Lung (tissue), 12 donors: ENCODE data around the gene FAM163B. TPM values are rescaled to one million over a fixed set of nuclear protein-coding genes. Genes with fewer than 3 reads are reported as not detected.

Source experiments
- ATAC-seq: fragments of 200-7000 bp; cut with Tn5 transposase; one replicate; pipeline ENCODE4 v1.9.1; 2020; ENCODE audit warnings: moderate number of reproducible peaks; ENCODE audit not compliant: insufficient read depth, low FRiP score
- DNase-seq, 3 donors: peaks; one replicate each; pipeline ENCODE4 v3.0.0-alpha.2; 2013 to 2017
- H3K27ac ChIP-seq, 2 donors: one replicate each; pipeline ENCODE4 v1.5.1; 2013; ENCODE audit warnings: mild to moderate bottlenecking in 2 of 2, moderate library complexity in 2 of 2, control low read depth in 1 of 2, inconsistent platforms in 1 of 2, low read depth in 1 of 2, low read length in 1 of 2
- H3K27me3 ChIP-seq, 3 donors: one replicate each; pipeline ENCODE4 v1.5.1; 2013; ENCODE audit warnings: low read length in 2 of 3; ENCODE audit not compliant: control insufficient read depth in 3 of 3, insufficient read depth in 3 of 3
- H3K36me3 ChIP-seq, 4 donors: one replicate each; pipeline ENCODE4 v1.5.1; 2013; ENCODE audit warnings: low read length in 4 of 4, mild to moderate bottlenecking in 1 of 4, moderate library complexity in 1 of 4; ENCODE audit not compliant: control insufficient read depth in 4 of 4, insufficient read depth in 4 of 4
- H3K4me1 ChIP-seq, 5 donors: one replicate each; pipeline ENCODE4 v1.5.1; 2013; ENCODE audit warnings: low read length in 5 of 5, mild to moderate bottlenecking in 2 of 5, moderate library complexity in 1 of 5; ENCODE audit not compliant: control insufficient read depth in 5 of 5, insufficient read depth in 5 of 5
- H3K4me3 ChIP-seq: one replicate; pipeline ENCODE4 v1.5.1; 2013; ENCODE audit warnings: mild to moderate bottlenecking, control low read depth, moderate library complexity
- H3K9ac ChIP-seq, 2 donors: one replicate each; pipeline ENCODE4 v1.5.1; 2013; ENCODE audit warnings: low read length in 2 of 2, control low read depth in 1 of 2; ENCODE audit not compliant: insufficient read depth in 1 of 2
- H3K9me3 ChIP-seq, 4 donors: one replicate each; pipeline ENCODE4 v1.5.1; 2013; ENCODE audit warnings: low read length in 3 of 4, mild to moderate bottlenecking in 1 of 4, moderate library complexity in 1 of 4; ENCODE audit not compliant: control insufficient read depth in 4 of 4, insufficient read depth in 3 of 4
- CTCF ChIP-seq: IDR thresholded peaks from 2 replicates; pipeline ENCODE4 v1.5.1; 2012; ENCODE audit warnings: mild to moderate bottlenecking; ENCODE audit errors: control extremely low read depth, extremely low read depth
- WGBS, 2 donors: extraction: QIAGEN DNeasy Blood & Tissue Kit; methylation state at CpG; one replicate each; pipeline ENCODE4 v1.1.7; 2013; 5-methylcytosine and 5-hydroxymethylcytosine counted together
- polyA plus RNA-seq, 2 donors: library from polyadenylated mRNA; stranded (reverse); fragments of 200-250 nt; gene quantifications; one replicate each; pipeline ENCODE4 v1.2.1, GENCODE V29; 2013
- total RNA-seq, 2 donors: library from RNA; depleted of rRNA in 1 of 2; stranded (reverse); fragments of >200 nt in 1 of 2; gene quantifications; one replicate each; pipeline ENCODE4 v1.2.1, GENCODE V29; 2014 to 2021
- donor health status: control.
- donor health status: control.
- donor health status: Bipolar disorder and iron deficiency.
- donor health status: healthy.
- donor health status: DM: yes; HTN: yes; CAD: no.

Gene FAM163B
- total and polyA plus RNA-seq, 4 donors, result 0.10 to 0.51 (median 0.16) TPM; not detected in 1

GRCh38 chr9:133592731-133593409 lies 16.3 kb downstream of the FAM163B start:
- no peak for TF ChIP-seq CTCF
- Histone ChIP-seq H3K36me3 (no peaks in the 10 kb centered on the region), H3K9ac (no peak overlapping the region), H3K27me3 (no peaks in the 10 kb centered on the region), H3K4me1 (no peaks in the 10 kb centered on the region), H3K27ac (no peak overlapping the region), H3K9me3 (peaks cover 0 to 11% (median 4%) of the 10 kb centered on the region in 4 donors), H3K4me3 (no peak overlapping the region)
- WGBS, 2 donors, result 85% methylated on average over 16 to 17 of the region's 17 CpGs
- DNase-seq, result no peak
- no peak for ATAC-seq

GRCh38 chr9:133591985-133592384 lies 17.2 kb downstream of the FAM163B start:
- Histone ChIP-seq H3K9ac (no peak overlapping the region), H3K9me3 (peaks cover 0 to 9% (median 2%) of the 10 kb centered on the region in 4 donors), H3K4me1 (no peaks in the 10 kb centered on the region), H3K27ac (no peak overlapping the region), H3K27me3 (no peaks in the 10 kb centered on the region), H3K4me3 (no peak overlapping the region), H3K36me3 (no peaks in the 10 kb centered on the region)
- 71 to 74% methylated on average over 10 of the region's 10 CpGs for WGBS, 2 donors
- no peak for TF ChIP-seq CTCF
- DNase-seq (no peak), ATAC-seq (no peak)

GRCh38 chr9:133591116-133591910 lies 17.9 kb downstream of the FAM163B start:
- Histone ChIP-seq H3K4me3 (no peak overlapping the region), H3K4me1 (peaks cover 0 to 3% (median 0%) of the 10 kb centered on the region in 5 donors), H3K27me3 (no peaks in the 10 kb centered on the region), H3K9me3 (peaks cover 0 to 5% (median 0%) of the 10 kb centered on the region in 4 donors), H3K27ac (no peak overlapping the region), H3K9ac (no peak overlapping the region), H3K36me3 (no peaks in the 10 kb centered on the region)
- no peak for TF ChIP-seq CTCF
- 89 to 91% methylated on average over 17 of the region's 17 CpGs for WGBS, 2 donors
- no peak for ATAC-seq
- no peak for DNase-seq
